Activated CD8-positive, alpha-beta memory T cell treated with anti-CD3 and anti-CD28 coated beads for 48 hours (primary cell): ENCODE results near the gene ADAMTS3.
"Not testable (repeated sequence)": the region's sequence is repeated elsewhere in the genome, so short reads cannot be mapped to it uniquely, and the experiment has no call there.

Experiments used
- DNase-seq, 3 experiments: peaks; one replicate each; pipeline ENCODE4 v3.0.0-alpha.2; 2020; ENCODE audit warnings: low read depth in 2 of 3, low spot score in 2 of 3

The ADAMTS3 gene

DNA sequence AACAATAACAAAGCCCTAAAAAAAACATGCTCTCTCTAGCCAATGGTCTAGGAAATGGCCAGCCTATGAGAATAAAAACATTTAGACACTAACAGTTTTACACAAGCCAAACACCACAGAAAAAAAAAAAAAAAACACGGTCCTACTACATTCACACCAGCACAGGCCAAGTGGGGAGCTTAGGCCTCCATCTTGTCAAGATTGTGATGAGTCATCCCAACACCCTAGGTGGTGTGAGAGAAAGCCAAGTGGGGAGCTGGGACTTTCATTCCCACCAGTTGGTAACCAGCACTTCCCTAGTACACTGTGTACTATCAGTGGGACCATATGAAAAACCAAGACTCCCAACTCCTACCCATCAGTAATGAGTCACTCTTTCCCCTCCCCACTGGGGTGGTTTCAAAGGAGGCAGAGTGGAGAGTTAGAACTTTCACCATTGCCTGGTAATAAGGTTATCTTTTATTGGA lies 95.6 kb downstream of the ADAMTS3 start:
- no peak for DNase-seq

DNA sequence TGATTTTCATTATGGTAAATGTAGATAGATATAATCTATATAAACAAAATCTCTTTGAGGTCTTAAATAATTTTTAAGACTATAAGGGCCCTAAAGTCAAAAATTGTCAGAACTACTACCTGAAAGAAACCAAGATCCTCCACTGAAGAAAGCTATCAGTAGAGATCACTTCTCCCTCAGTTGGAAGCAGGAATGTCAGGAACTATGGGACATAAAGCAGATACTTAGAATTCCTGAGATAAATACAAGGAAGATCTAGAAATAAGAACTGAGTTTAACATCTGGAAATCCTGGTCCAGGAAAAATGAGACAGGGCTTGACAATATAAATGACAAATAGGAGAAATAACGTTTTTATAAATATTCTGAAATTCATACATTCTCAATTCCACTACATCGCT lies 97.2 kb downstream of the ADAMTS3 start:
- no peak for DNase-seq

DNA sequence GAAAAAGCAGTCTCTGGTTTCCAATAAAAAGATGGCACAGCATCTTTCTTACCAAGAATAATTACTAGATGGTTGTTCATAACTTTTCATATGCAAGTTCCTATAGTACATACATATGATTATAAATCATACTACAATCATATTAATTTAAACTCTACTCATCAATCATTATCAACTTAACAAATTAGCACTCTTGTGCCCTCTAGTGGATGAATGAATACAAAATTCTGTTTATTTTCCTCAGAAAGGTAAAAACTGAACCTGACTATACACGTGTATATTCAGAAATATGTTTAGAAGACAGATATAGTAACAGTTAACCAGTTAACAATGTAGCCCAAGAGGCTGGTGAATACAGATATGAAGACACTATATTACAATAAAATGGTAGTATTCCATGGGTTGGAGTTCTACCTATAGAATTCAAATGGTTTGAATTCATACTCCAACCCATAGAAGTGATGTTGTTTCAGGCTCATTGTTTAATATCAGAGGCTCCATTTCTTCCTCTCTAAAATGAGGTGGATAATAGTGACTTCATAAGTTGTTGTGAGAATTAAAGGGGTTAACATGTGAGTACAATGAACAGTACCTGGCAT lies 100.0 kb downstream of the ADAMTS3 start:
- no peak for DNase-seq

DNA sequence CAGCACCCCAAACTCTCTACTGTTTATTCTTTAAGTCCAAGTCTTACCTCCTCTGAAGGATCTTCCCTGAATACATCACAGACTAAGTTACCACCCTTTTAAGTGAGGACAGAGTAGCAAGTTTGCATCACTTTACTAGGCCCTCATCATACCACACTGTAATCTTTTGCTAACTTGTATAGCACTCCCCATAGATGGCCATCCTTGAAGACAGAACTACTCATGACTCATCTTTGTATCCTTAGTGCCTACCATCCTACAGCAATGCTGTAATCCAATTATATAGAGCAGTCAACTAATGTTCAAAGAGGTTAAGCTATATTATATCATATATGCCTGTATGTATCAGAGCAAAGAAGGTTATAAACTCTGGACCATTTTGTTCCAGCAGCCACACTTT lies 101.4 kb downstream of the ADAMTS3 start:
- no peak for DNase-seq

DNA sequence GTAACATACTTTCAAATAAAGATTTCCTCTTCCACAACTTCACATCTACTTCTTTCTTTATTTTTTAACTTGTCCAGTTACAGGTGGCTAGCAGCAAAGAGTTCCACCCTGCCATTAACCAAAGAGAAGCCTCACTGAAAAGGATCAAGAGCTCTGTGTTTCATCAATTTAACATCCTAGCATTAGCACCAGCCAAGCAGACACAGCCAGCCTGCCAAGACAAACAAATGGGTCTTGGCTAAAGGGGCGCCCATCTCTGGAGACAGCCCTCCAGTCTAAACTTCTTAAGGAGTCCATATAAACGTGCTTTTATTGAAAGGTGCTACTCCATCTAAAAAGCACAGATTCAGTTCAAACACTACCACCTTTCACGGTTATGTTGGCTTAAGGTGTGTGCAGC lies 105.3 kb downstream of the ADAMTS3 start:
- DNase-seq = no peak

DNA sequence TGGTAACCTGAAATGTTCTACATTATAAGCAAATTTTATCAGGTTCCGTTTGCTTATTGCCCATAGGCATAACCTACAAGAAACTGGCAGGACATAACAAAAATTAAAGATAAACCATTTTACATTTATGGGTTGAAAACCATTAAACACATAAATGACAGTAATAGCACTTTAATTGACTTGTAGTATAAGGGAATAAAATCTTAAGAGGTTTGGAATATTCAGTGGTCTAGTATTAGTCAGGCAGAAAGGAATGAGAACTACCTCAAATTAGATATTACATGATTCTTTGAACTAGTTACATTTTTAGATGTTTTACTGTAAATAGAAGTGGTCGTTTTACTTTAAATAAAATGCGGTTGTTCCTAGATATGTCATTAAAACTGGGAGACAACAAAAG lies 111.9 kb downstream of the ADAMTS3 start:
- DNase-seq = no peak

DNA sequence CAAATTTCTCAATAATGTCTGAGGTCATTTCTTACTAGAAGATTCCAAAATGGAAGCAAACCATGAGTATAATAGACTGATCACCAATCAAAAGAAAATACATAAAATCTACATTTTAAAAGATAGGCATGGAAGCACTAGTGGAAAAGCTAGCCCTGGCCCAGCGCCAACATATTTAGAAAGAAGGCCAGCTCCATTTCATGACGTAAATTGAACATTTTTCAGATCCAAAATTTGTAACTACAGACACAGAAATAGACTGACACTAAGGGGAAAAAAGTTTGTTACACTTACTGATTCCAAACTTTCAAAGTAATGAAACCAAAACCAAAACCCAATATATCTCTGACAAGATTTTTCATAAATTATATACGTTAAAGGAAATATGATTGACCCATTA lies 117.7 kb downstream of the ADAMTS3 start:
- no peak for DNase-seq

DNA sequence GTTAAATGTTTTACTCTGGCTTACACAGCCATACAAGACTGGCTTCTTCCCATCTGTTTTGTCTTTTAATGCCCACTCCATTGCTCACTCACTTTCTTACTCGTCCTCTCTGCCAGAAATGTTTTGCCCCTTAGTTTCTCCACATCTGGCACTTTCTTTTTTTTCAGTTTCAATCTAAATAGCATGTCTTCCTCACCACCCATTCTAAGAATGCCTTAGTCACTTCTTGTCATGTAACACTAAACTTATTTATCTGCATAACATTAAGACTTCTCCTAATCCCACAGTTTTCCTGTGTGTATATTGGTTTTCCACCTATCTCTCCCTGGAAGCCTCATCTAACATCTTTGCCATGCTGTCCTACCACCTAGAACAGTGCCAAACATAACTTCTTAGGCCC lies 119.3 kb downstream of the ADAMTS3 start:
- DNase-seq = no peak

DNA sequence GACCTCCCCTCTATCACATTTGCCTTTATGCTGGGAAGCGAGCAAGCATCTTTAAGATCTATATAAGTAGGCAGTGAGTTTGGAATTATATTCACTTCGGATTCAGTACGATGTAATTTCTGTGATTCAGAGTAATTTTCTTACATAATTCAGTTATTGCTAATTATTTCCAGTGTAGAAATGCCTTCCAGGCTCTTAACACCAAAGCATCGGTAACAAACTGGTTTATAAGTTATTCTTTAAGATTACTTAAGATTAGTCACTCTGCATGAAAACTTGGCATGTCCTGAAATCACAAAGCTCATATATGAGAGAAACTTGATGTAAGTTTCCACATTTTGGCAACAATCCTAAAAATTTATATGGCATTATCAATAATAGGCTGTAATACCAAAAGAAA lies 120.8 kb downstream of the ADAMTS3 start:
- DNase-seq = no peak

DNA sequence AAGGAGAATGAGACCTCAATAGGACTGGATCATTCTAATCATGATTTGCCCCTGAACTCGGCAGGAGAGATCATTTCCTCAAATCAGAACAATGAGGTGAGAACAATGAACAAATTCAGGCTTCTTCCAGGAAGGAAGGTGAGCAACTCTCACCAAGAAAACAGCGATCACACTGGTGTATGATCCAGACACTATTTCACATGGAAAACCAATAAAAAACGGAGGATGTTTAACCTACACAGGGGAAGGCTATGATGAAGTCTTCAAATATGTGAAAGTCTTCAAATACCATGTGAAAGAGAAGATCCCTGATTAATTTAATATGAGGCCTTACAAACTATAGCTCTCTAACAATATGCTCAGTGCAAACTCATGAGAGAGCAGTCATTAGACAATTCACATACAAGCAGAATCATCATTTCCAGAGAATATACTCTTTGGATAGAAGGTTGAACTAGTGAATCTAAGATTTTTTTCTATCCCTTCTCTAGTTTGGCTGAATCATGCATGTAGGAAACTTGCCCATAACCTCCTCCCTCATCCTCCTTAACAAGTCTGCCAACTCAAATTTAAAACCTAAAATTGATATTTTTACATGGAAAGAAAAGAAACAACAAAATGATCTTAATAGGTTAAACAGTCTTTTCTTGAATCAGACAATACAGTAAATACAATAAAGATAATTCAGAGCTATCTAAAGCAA lies 122.5 kb downstream of the ADAMTS3 start:
- DNase-seq = no peak

DNA sequence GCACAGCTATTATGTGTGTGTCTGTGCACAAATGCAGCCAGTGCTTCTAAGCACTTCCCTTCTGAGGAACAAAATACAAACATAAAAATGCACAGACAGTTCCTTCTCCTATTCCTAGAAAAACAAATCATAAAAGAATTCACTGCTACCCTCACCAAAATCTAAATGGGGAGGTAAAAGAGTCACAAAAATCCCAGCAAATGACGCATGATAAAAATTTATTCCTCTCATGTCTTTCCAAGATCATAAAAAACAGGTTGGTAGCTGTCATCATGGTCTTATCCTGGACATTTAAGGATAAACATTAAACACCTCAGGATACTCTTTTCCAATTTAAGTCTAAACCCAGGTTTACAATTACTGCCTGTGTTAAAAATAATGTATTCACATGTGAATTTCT lies 124.9 kb downstream of the ADAMTS3 start:
- DNase-seq = no peak

DNA sequence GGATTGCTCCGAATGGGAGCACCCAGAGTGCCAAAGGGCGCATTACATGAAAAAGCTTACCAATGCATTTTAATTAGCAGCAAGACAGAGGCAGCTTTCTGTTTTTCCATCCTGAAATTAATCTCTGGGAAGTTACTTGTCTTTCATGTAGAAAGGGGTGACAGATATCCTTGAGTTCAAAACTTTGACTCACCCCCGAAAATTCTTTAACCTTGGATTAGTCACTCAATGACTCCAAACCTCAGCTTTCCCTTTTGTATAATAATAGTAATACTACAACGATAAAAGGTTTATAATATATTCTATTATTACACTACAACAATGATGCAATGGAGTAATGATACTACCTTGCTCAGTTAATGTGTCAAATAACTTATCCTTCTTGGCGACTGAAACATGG lies 126.3 kb downstream of the ADAMTS3 start:
- DNase-seq = no peak

DNA sequence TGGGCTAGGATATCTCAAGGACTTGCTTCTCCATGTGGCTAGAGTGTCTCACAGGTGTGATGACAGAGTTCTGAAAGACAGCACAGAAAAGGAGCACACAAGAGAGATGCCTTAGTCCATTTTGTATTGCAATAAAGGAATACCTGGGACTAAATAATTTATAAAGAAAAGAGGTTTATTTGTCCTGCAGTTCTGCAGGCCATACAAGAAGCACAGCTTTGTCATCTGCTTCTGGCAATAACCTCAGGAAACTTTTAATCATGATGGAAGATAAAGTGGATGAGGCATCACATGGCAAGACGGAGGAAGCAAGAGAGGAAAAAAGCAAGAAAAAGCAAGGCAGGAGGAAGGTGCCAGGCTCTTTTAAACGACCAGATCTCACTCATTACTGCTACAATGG lies 126.9 kb downstream of the ADAMTS3 start:
- no peak for DNase-seq

DNA sequence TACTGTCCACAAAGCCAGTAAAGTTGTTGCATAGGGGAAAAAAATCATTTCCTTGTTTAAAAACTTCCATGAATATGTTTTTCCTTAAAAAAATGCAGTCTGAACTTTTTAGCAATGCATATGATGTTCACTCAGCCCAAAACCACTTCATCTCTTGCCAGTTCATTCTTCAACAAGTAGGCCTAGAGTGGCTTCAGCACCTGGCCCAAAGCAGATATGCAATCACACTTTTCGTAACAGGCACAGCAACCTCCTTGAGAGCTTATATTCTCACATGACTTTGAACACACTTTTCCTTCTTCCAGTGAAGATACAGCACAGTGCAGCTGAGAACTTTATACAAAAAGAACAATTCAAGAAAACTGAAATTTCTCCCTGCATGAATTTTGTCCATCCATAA lies 128.6 kb downstream of the ADAMTS3 start:
- no peak for DNase-seq

DNA sequence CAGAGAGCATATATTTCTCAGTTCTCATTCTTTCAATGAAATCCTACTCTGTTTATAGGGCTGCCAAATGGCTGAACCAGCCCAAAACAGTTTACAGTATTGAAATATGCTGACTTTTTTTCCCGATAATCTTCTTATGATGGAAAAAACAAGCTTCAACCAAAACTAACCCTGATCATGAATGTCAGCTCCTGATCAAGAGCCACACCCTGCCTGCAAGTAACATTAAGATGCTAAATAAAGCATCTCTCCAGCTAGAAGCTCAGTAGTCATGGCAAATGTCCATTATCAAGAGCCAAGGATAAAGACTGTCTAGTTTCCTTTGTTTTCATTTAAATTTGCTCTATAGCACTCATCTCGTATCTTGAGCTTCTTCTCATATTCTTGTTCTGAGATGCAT lies 136.0 kb downstream of the ADAMTS3 start:
- DNase-seq = no peak

DNA sequence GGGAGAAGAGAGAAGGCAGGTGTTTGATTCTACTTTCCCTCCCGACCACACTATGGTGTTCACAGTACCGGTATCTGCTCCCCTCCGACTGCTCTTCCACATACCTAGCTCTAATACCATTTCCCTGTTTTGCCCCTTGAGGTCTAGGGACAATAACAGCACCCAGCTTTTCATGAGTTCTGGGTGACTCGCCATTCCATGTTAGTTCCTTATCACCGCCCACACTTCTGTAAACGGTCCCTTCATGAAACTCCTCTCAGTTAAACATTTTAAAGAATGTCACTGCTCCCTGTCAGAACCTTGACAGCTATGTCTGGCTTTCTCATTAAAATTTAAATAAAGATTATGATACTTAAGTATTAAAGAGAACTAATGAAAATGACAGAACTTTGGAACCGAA lies 136.7 kb downstream of the ADAMTS3 start:
- DNase-seq = no peak

DNA sequence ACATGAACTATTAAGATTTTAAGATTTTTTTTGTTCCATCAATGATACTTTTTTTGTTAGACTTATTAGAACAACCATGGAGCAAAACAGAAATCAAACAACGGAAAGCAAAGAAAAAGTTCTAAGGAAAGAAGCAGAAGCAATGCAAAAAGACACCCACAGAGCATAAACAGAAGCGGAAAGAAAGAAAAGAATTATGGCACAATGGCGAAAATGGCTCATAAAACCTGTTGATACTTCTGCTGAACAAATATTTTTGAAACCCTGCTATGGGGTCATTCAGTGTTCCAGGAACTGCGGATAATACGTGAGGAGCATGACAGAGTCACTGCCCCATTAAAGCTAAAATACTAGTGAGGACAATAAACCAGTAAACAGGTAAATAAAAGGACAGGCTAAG lies 138.0 kb downstream of the ADAMTS3 start:
- DNase-seq = no peak

DNA sequence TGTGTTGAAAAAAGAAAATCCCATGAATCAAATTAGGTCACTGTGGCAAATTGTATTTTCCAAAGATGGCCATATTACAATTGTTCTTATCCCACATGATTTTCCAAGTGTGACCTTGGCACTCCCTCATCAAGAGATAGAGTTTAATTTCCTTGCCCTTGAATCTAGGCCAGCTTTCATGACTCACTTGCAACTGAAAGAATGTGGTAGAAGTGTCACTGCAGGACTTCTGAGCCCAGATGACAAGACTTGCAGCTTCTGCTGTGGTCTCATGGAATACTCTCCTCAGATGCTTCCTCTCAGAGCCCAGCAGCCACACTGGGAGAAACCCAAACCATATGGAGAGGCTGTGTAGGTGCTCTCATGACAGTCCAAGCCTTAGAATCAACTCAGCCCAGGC lies 139.0 kb downstream of the ADAMTS3 start:
- no peak for DNase-seq

DNA sequence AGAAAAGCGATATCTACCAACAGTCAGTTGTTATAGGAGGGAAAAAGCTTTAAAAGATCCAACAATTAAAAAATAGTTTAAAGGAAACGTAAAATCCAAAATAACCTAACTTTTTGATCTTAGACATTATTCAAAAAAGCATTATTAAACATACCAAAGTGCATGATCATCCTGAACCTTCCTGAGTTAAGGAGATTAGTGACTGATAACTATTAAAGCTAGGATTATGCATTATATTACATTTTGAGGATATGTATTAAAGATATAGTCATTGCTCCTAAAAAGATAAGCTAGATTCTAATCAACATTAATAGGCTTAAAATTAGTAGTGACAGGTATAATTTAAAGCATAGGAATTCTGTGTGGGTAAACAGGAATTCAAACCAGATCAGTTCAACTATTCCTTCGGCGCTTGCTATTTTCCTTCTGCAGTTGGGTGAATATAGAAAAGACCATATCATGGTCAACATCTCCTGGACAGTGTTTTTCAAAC lies 139.6 kb downstream of the ADAMTS3 start:
- DNase-seq = no peak

DNA sequence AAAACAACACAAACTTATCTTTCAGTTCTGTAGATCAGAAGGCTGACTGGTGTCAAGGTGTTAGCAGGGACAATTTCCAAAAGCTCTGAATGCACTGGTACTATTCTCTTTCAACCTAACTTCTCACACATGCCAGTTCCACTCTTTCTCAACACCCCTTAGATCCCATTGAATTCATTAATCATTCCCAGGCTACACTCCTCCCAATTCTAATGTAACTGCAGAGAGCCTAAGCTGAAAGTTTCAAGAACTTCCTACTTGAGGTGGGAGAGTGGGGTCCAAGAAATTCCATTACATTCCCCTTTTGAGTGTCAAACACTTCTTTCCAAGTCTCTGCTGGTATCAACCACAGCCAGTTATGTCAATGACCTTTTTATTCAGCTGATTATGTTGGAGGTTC lies 142.0 kb downstream of the ADAMTS3 start:
- no peak for DNase-seq

DNA sequence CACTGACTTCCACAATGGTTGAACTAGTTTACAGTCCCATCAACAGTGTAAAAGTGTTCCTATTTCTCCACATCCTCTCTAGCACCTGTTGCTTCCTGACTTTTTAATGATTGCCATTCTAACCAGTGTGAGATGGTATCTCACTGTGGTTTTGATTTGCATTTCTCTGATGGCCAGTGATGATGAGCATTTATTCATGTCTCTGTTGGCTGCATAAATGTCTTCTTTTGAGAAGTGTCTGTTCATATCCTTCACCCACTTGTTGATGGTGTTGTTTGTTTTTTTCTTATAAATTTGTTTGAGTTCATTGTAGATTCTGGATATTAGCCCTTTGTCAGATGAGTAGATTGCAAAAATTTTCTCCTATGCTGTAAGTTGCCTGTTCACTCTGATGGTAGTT lies 143.1 kb downstream of the ADAMTS3 start:
- not testable (repeated sequence) for DNase-seq

DNA sequence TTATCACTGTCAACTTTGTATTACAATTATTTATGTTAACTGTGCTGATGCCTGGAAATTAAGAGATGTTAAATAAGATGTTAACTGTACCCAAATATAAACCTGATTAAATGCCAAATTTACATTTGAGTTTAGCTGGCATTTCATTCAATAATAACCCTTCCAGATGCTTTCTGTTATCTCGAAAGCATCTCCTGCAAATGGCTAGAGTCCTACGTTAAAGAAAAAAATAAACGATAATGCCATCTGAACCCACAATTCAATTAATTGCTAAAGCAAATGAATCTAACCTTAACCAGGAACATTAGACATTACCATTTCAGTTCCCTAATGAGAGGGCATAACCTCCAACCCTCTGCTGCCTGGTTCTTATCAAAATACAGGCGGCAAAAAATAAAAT lies 145.0 kb downstream of the ADAMTS3 start:
- no peak for DNase-seq

DNA sequence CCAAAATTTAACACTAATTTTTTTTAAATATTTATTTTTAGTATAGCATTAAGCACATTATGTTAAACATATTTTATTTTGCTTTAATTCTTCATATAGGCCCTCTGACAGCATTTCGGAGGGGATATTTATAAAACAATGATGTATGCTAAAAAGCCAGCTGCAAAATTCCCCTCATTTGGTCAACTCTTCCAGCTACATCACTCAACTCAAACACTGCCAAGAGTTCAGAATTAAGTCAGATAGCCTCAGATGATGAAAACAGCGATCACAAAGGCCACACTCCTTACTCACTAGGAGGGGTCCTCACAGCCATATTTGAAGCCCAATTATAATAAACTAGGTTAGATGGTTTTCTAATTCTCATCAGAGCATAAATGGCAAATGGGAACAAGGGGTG lies 146.6 kb downstream of the ADAMTS3 start:
- no peak for DNase-seq
